Neural cell (in vitro differentiated cells): ENCODE measurements around the gene RSPRY1. TPM values are rescaled to one million over a fixed set of nuclear protein-coding genes. Genes with fewer than 3 reads are reported as not detected.

Experiments
- H2AFZ ChIP-seq: fragments of 200-600, 300-800 bp; sonication (generic), shearing (Covaris generic); 2 replicates; pipeline ENCODE4 v1.6.0; 2014; ENCODE audit warnings: low read depth, mild to moderate bottlenecking, antibody characterized with exemption, low read length, moderate library complexity
- H3F3A ChIP-seq: fragments of 200-600 bp; shearing (Covaris generic); 2 replicates; pipeline ENCODE4 v1.6.1; 2016; ENCODE audit warnings: mild to moderate bottlenecking, moderate library complexity, mixed read lengths, antibody characterized with exemption, low read length; ENCODE audit not compliant: insufficient read depth, poor library complexity, severe bottlenecking
- H3K27ac ChIP-seq: fragments of 200-600, 300-800 bp; sonication (generic), shearing (Covaris generic); 2 replicates; pipeline ENCODE4 v1.5.1; 2014; ENCODE audit warnings: mild to moderate bottlenecking, low read length, moderate library complexity
- H3K27me3 ChIP-seq: fragments of 300-800, 200-600 bp; sonication (generic), shearing (Covaris generic); 2 replicates; pipeline ENCODE4 v1.6.0; 2014; ENCODE audit warnings: mild to moderate bottlenecking, low read depth, low read length, moderate library complexity; ENCODE audit not compliant: insufficient read depth
- H3K36me3 ChIP-seq: fragments of 300-800, 200-600 bp; sonication (generic), shearing (Covaris generic); 2 replicates; pipeline ENCODE4 v1.5.1; 2014; ENCODE audit warnings: mild to moderate bottlenecking, antibody characterized with exemption, low read length, moderate library complexity; ENCODE audit not compliant: insufficient read depth
- H3K4me2 ChIP-seq: fragments of 300-800, 200-600 bp; sonication (generic), shearing (Covaris generic); 2 replicates; pipeline ENCODE4 v1.6.0; 2014; ENCODE audit warnings: mild to moderate bottlenecking, low read length
- H3K4me3 ChIP-seq: fragments of 300-800, 200-600 bp; sonication (generic), shearing (Covaris generic); 2 replicates; pipeline ENCODE4 v1.5.1; 2014; ENCODE audit warnings: mild to moderate bottlenecking, low read length, moderate library complexity
- H3K79me2 ChIP-seq: fragments of 200-600 bp; shearing (Covaris generic); replicated peaks from 2 replicates; pipeline ENCODE4 v1.6.0; 2014; ENCODE audit warnings: mild to moderate bottlenecking, low read length, moderate library complexity; ENCODE audit not compliant: insufficient read depth
- H3K9ac ChIP-seq: fragments of 300-800, 200-600 bp; sonication (generic), shearing (Covaris generic); 2 replicates; pipeline ENCODE4 v1.6.1; 2016; ENCODE audit warnings: mild to moderate bottlenecking, low read length, mixed read lengths
- H3K9me2 ChIP-seq: fragments of 200-600 bp; shearing (Covaris generic); 2 replicates; pipeline ENCODE4 v1.6.1; 2016; ENCODE audit warnings: mild to moderate bottlenecking, low read length, mixed read lengths; ENCODE audit not compliant: insufficient read depth
- H3K9me3 ChIP-seq: fragments of 200-600, 300-800 bp; sonication (generic), shearing (Covaris generic); 2 replicates; pipeline ENCODE4 v1.6.1; 2016; ENCODE audit warnings: mild to moderate bottlenecking, mixed run types, low read length, moderate library complexity, mixed read lengths
- H4K20me1 ChIP-seq: fragments of 200-600 bp; shearing (Covaris generic); 2 replicates; pipeline ENCODE4 v1.6.1; 2016; ENCODE audit warnings: mild to moderate bottlenecking, mixed run types; ENCODE audit not compliant: insufficient read depth
- EP300 ChIP-seq: fragments of 450-650 bp; conservative IDR thresholded peaks from 2 replicates; pipeline ENCODE4 v1.6.1; 2014; ENCODE audit warnings: antibody characterized with exemption, mild to moderate bottlenecking, moderate library complexity; ENCODE audit not compliant: poor library complexity, severe bottlenecking
- EZH2 ChIP-seq: fragments of 200-600, 300-800 bp; shearing (Covaris generic), sonication (generic); IDR thresholded peaks from 2 replicates; pipeline ENCODE4 v1.6.1; 2014; ENCODE audit warnings: antibody characterized with exemption, low read length, borderline replicate concordance, mild to moderate bottlenecking; ENCODE audit not compliant: insufficient read depth, poor library complexity, severe bottlenecking
- MXI1 ChIP-seq: fragments of 450-650 bp; conservative IDR thresholded peaks from 2 replicates; pipeline ENCODE4 v1.6.1; 2014; ENCODE audit warnings: antibody characterized with exemption, mild to moderate bottlenecking; ENCODE audit not compliant: poor library complexity, severe bottlenecking
- POLR2AphosphoS5 ChIP-seq: IDR thresholded peaks from 2 replicates; pipeline ENCODE4 v1.6.1; 2012
- RAD21 ChIP-seq: fragments of 450-650 bp; conservative IDR thresholded peaks from 2 replicates; pipeline ENCODE4 v1.6.1; 2014; ENCODE audit warnings: antibody characterized with exemption, mild to moderate bottlenecking, moderate library complexity
- SMC3 ChIP-seq: fragments of 450-650 bp; conservative IDR thresholded peaks from 2 replicates; pipeline ENCODE4 v1.6.1; 2014; ENCODE audit warnings: antibody characterized with exemption, mild to moderate bottlenecking, moderate library complexity; ENCODE audit not compliant: poor library complexity
- TAF1 ChIP-seq: IDR thresholded peaks from 2 replicates; pipeline ENCODE4 v1.6.1; 2012; ENCODE audit warnings: low read depth
- polyA plus RNA-seq: library from polyadenylated mRNA; depleted of rRNA; stranded (reverse); fragments of >200 nt; gene quantifications from 2 replicates; pipeline ENCODE4 v1.2.3, GENCODE V29; 2014
- TF ChIP-seq, protein P1 (sequence below): fragments of 450-650 bp; IDR thresholded peaks from 2 replicates; pipeline ENCODE4 v1.5.1; 2014; ENCODE audit warnings: antibody characterized with exemption, mild to moderate bottlenecking, moderate library complexity; ENCODE audit not compliant: poor library complexity, severe bottlenecking
- TF ChIP-seq, protein P2 (sequence below): IDR thresholded peaks from 2 replicates; pipeline ENCODE4 v1.6.1; 2012; ENCODE audit warnings: borderline replicate concordance

Gene RSPRY1
- polyA plus RNA-seq, 1 donor from 2014 or later, result 62.0 TPM

- no peak overlapping the region for H3K4me3 ChIP-seq
- H3K9ac ChIP-seq, result no peak overlapping the region
- H3K27ac ChIP-seq, result no peak overlapping the region
These were observed 70.7 kb downstream of the RSPRY1 start for GRCh38 chr16:57256601-57257395.

GRCh38 chr16:57257455-57258070 is 71.4 kb downstream of the RSPRY1 start:
- Histone ChIP-seq H3K27ac (no peak overlapping the region), H3K79me2 (no peaks in the 10 kb centered on the region), H3K4me3 (no peak overlapping the region), H3K9me3 (no peaks in the 10 kb centered on the region), H3K9ac (no peak overlapping the region), H4K20me1 (no peaks in the 10 kb centered on the region), H3K9me2 (no peaks in the 10 kb centered on the region), H2AFZ (no peak overlapping the region), H3K36me3 (no peaks in the 10 kb centered on the region), H3F3A (no peaks in the 10 kb centered on the region), H3K4me2 (no peak overlapping the region), H3K27me3 (no peaks in the 10 kb centered on the region)
- TF ChIP-seq SMC3, result no peak
- TF ChIP-seq MXI1, result no peak
- no peak for TF ChIP-seq RAD21
- TF ChIP-seq EP300, result no peak
- TF ChIP-seq TAF1, result no peak
- TF ChIP-seq, protein P1, sequence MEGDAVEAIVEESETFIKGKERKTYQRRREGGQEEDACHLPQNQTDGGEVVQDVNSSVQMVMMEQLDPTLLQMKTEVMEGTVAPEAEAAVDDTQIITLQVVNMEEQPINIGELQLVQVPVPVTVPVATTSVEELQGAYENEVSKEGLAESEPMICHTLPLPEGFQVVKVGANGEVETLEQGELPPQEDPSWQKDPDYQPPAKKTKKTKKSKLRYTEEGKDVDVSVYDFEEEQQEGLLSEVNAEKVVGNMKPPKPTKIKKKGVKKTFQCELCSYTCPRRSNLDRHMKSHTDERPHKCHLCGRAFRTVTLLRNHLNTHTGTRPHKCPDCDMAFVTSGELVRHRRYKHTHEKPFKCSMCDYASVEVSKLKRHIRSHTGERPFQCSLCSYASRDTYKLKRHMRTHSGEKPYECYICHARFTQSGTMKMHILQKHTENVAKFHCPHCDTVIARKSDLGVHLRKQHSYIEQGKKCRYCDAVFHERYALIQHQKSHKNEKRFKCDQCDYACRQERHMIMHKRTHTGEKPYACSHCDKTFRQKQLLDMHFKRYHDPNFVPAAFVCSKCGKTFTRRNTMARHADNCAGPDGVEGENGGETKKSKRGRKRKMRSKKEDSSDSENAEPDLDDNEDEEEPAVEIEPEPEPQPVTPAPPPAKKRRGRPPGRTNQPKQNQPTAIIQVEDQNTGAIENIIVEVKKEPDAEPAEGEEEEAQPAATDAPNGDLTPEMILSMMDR, result no peak
- no peak for TF ChIP-seq POLR2AphosphoS5
- TF ChIP-seq, protein P2, sequence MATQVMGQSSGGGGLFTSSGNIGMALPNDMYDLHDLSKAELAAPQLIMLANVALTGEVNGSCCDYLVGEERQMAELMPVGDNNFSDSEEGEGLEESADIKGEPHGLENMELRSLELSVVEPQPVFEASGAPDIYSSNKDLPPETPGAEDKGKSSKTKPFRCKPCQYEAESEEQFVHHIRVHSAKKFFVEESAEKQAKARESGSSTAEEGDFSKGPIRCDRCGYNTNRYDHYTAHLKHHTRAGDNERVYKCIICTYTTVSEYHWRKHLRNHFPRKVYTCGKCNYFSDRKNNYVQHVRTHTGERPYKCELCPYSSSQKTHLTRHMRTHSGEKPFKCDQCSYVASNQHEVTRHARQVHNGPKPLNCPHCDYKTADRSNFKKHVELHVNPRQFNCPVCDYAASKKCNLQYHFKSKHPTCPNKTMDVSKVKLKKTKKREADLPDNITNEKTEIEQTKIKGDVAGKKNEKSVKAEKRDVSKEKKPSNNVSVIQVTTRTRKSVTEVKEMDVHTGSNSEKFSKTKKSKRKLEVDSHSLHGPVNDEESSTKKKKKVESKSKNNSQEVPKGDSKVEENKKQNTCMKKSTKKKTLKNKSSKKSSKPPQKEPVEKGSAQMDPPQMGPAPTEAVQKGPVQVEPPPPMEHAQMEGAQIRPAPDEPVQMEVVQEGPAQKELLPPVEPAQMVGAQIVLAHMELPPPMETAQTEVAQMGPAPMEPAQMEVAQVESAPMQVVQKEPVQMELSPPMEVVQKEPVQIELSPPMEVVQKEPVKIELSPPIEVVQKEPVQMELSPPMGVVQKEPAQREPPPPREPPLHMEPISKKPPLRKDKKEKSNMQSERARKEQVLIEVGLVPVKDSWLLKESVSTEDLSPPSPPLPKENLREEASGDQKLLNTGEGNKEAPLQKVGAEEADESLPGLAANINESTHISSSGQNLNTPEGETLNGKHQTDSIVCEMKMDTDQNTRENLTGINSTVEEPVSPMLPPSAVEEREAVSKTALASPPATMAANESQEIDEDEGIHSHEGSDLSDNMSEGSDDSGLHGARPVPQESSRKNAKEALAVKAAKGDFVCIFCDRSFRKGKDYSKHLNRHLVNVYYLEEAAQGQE, result no peak
- no peak for TF ChIP-seq EZH2

More at GRCh38 chr16:57256601-57257395, 70.7 kb downstream of the RSPRY1 start:
- Histone ChIP-seq H3K9me2 (no peaks in the 10 kb centered on the region), H4K20me1 (no peaks in the 10 kb centered on the region), H3K27me3 (no peaks in the 10 kb centered on the region), H3K4me2 (no peak overlapping the region), H3K79me2 (no peaks in the 10 kb centered on the region), H2AFZ (no peak overlapping the region), H3K36me3 (peaks cover 7% of the 10 kb centered on the region), H3K9me3 (no peaks in the 10 kb centered on the region), H3F3A (no peaks in the 10 kb centered on the region)
- TF ChIP-seq TAF1 (no peak), RAD21 (no peak), SMC3 (no peak), EZH2 (no peak)
- TF ChIP-seq, protein P2, result no peak
